GM12878 (cell line): Measurements from ENCODE around the gene PIK3C2B. TPM values are rescaled to one million over a fixed set of nuclear protein-coding genes. Genes with fewer than 3 reads are reported as not detected.

Experiments
- BRCA1 ChIP-seq: IDR thresholded peaks from 2 replicates; pipeline ENCODE4 v1.6.1; 2011; ENCODE audit warnings: low read depth, low read length, improper control_type of control experiment
- CBFB ChIP-seq: IDR thresholded peaks from 2 replicates; pipeline ENCODE4 v1.6.1; 2016; ENCODE audit warnings: antibody characterized with exemption, low read depth
- CEBPB ChIP-seq, 2 experiments: fragments of 150-350 bp in 1 of 2; IDR thresholded peaks; 2 replicates each; pipeline ENCODE4 v1.6.1; 2012 to 2014; ENCODE audit warnings: low read depth in 2 of 2, low read length in 2 of 2, borderline replicate concordance in 1 of 2, inconsistent platforms in 1 of 2
- E4F1 ChIP-seq: fragments of 450-650 bp; IDR thresholded peaks from 2 replicates; pipeline ENCODE4 v1.6.1; 2018; ENCODE audit warnings: borderline replicate concordance, mild to moderate bottlenecking; ENCODE audit not compliant: partially characterized antibody
- FOXK2 ChIP-seq: fragments of 450-650 bp; IDR thresholded peaks from 2 replicates; pipeline ENCODE4 v1.6.1; 2017; ENCODE audit warnings: mild to moderate bottlenecking, moderate library complexity
- HCFC1 ChIP-seq: fragments of 150-350 bp; IDR thresholded peaks from 2 replicates; pipeline ENCODE4 v1.6.1; 2014; ENCODE audit warnings: low read length
- IKZF1 ChIP-seq: fragments of 450-650 bp; conservative IDR thresholded peaks from 2 replicates; pipeline ENCODE4 v1.6.1; 2017; ENCODE audit warnings: antibody characterized with exemption, mild to moderate bottlenecking
- NKRF ChIP-seq: fragments of 450-650 bp; conservative IDR thresholded peaks from 2 replicates; pipeline ENCODE4 v1.6.1; 2017; ENCODE audit warnings: mild to moderate bottlenecking, moderate library complexity
- PBX3 ChIP-seq: IDR thresholded peaks from 2 replicates; pipeline ENCODE4 v1.6.1; 2011; ENCODE audit warnings: mild to moderate bottlenecking, low read depth, low read length, moderate library complexity; ENCODE audit not compliant: insufficient replicate concordance
- PRDM15 ChIP-seq: fragments of 450-650 bp; formaldehyde crosslinking; IDR thresholded peaks from 2 replicates; pipeline ENCODE4 v1.4.0; 2020; ENCODE audit warnings: mild to moderate bottlenecking, moderate library complexity
- RAD21 ChIP-seq: IDR thresholded peaks from 2 replicates; pipeline ENCODE4 v1.6.1; 2011; ENCODE audit warnings: mild to moderate bottlenecking, low read depth, low read length, moderate library complexity; ENCODE audit not compliant: insufficient read depth
- RELB ChIP-seq: fragments of 450-650 bp; IDR thresholded peaks from 2 replicates; pipeline ENCODE4 v1.6.1; 2017; ENCODE audit warnings: low read depth, mild to moderate bottlenecking, moderate library complexity
- SREBF2 ChIP-seq: IDR thresholded peaks from 2 replicates; pipeline ENCODE4 v1.6.1; 2012; ENCODE audit warnings: mild to moderate bottlenecking, low read length
- WRNIP1 ChIP-seq: IDR thresholded peaks from 2 replicates; pipeline ENCODE4 v1.6.1; 2011; ENCODE audit warnings: low read depth, low read length, improper control_type of control experiment, borderline replicate concordance
- ZBTB33 ChIP-seq: fragments of 450-650 bp; IDR thresholded peaks from 2 replicates; pipeline ENCODE4 v1.6.1; 2017; ENCODE audit warnings: mild to moderate bottlenecking
- polyA plus RNA-seq, 11 experiments: library from polyadenylated mRNA; depleted of rRNA in 4 of 11; unstranded in 6 of 11; stranded (reverse) in 5 of 11; fragments of >200 nt; fragmentation: Nextera tagmentation in 4 of 11; fragmentation: Illumina TruSeq in 1 of 11; extraction: Ambion mirVana in 4 of 11; extraction: Trizol in 1 of 11; gene quantifications; 1 replicate in 1 of 11; 2 replicates in 10 of 11; pipeline versions ENCODE4 v1.2.1 to v1.2.3, GENCODE V29; 2011 to 2016; ENCODE audit warnings: inconsistent platforms in 2 of 11, missing spikeins in 2 of 11, low read depth in 1 of 11
- total RNA-seq, 4 experiments: library from RNA; depleted of rRNA in 3 of 4; stranded (reverse); fragments of >200 nt in 3 of 4; fragmentation: Illumina TruSeq in 1 of 4; extraction: Trizol in 1 of 4; gene quantifications; 2 replicates each; pipeline versions ENCODE4 v1.2.1 to v1.2.3, GENCODE V29; 2013 to 2021

The PIK3C2B gene
- total and polyA plus RNA-seq, 10 of the 15 experiments (the other 5 are each of a cell fraction or from before 2014, with no cell fraction given), result 2.2 to 38.1 (median 11.4) TPM

GRCh38 chr1:204507317-204508105, 12.9 kb upstream of the PIK3C2B start (continued):
- peak; percentile 32; the same call in 1 of the 2 replicates for TF ChIP-seq RELB
- TF ChIP-seq CEBPB (IDR thresholded peaks at IDR 0.05; ENCODE audit: borderline replicate concordance in 1 of 2, low read depth in 2 of 2, low read length in 2 of 2), result no peak
- no peak for TF ChIP-seq BRCA1
- TF ChIP-seq SREBF2, result no peak
- TF ChIP-seq E4F1, result no peak
- TF ChIP-seq NKRF, result 0 out of 2 replicates have a peak, but pooled peaks have one; percentile 8
- no peak for TF ChIP-seq CBFB
- no peak for TF ChIP-seq RAD21
- 0 out of 2 replicates have a peak, but pooled peaks have one; percentile 38 for TF ChIP-seq WRNIP1
- no peak for TF ChIP-seq HCFC1
- TF ChIP-seq IKZF1, result peak; percentile 47; the same call in 1 of the 2 replicates
- no peak for TF ChIP-seq PBX3
- TF ChIP-seq ZBTB33, result no peak
- no peak for TF ChIP-seq PRDM15 (CRISPR knock-in tag)
- peak; percentile 86 for TF ChIP-seq FOXK2
